Astrocyte (in vitro differentiated cells and primary cell): ENCODE results near the gene SOX30.

ENCODE experiments used
- CTCF ChIP-seq: IDR thresholded peaks from 2 replicates; pipeline ENCODE4 v1.5.1; 2011; ENCODE audit warnings: low read depth, mild to moderate bottlenecking, inconsistent platforms, low read length, moderate library complexity; ENCODE audit not compliant: insufficient read depth
- EZH2 ChIP-seq: IDR thresholded peaks from 2 replicates; pipeline ENCODE4 v1.6.1; 2012; ENCODE audit warnings: mild to moderate bottlenecking, low read length, inconsistent platforms; ENCODE audit not compliant: insufficient read depth

GRCh38 chr5:157603333-157604190 is 48.7 kb downstream of the SOX30 start:
- TF ChIP-seq CTCF (no peak), EZH2 (no peak)
